Uterus (tissue), 4 donors: Measurements from ENCODE around the gene ZC3H15. TPM values are rescaled to one million over a fixed set of nuclear protein-coding genes. Genes with fewer than 3 reads are reported as not detected.
A peak's percentile ranks its signal among the peaks of the same experiment; 100 is the strongest.

Experiments used
- DNase-seq, 2 donors: peaks; one replicate each; pipeline ENCODE4 v3.0.0-alpha.2; 2019 to 2020
- H3K27ac ChIP-seq, 2 donors: fragments of 200-600 bp; sonication (generic); 1 replicate in 1 of 2; 2 replicates in 1 of 2; pipeline ENCODE4 v1.5.1; 2016 to 2018
- H3K27me3 ChIP-seq, 2 donors: fragments of 200-600 bp; sonication (generic); one replicate each; pipeline ENCODE4 v1.5.1; 2018 to 2019; ENCODE audit warnings: control low read depth in 1 of 2
- H3K36me3 ChIP-seq, 2 donors: fragments of 200-600 bp; sonication (generic); one replicate each; pipeline ENCODE4 v1.5.1; 2019; ENCODE audit warnings: control low read depth in 1 of 2
- H3K4me1 ChIP-seq, 2 donors: fragments of 200-600 bp; sonication (generic); one replicate each; pipeline ENCODE4 v1.5.1; 2018 to 2019; ENCODE audit warnings: control low read depth in 1 of 2
- H3K4me3 ChIP-seq, 2 donors: fragments of 200-600 bp; sonication (generic); 1 replicate in 1 of 2; 2 replicates in 1 of 2; pipeline ENCODE4 v1.5.1; 2018 to 2019; ENCODE audit warnings: mild to moderate bottlenecking in 1 of 2
- H3K9me3 ChIP-seq, 2 donors: fragments of 200-600 bp; sonication (generic); one replicate each; pipeline ENCODE4 v1.5.1; 2019; ENCODE audit warnings: control low read depth in 1 of 2
- POLR2A ChIP-seq, 2 donors: fragments of 450-650 bp; IDR thresholded peaks; one replicate each; pipeline ENCODE4 v1.6.1; 2016; ENCODE audit warnings: antibody characterized with exemption in 2 of 2, mild to moderate bottlenecking in 1 of 2, moderate library complexity in 1 of 2
- intact Hi-C: fragments of 100-400 bp; cut with DNase I; formaldehyde crosslinking; loops from one replicate; pipeline ENCODE4 v1.15.1; 2023; ENCODE audit warnings: low total_unique reads
- total RNA-seq, 4 donors: library from RNA; depleted of rRNA in 3 of 4; stranded (reverse); fragments of >200 nt in 3 of 4; gene quantifications; one replicate each; pipeline versions ENCODE4 v1.1.0 to v1.2.4, GENCODE V29; 2014 to 2023
- TF ChIP-seq, protein P1 (sequence below), 4 experiments: fragments of 200-600 bp in 2 of 4; fragments of 450-650 bp in 2 of 4; sonication (generic) in 2 of 4; IDR thresholded peaks; one replicate each; pipeline ENCODE4 v1.5.1; 2016 to 2019; ENCODE audit warnings: antibody characterized with exemption in 4 of 4, mild to moderate bottlenecking in 2 of 4, moderate library complexity in 1 of 4
- donor health status: DM: yes; HTN: yes; CAD: no.

ZC3H15 gene
- total RNA-seq, 4 donors from 2014 or later: 28.2 to 82.1 (median 49.5) TPM

DNA sequence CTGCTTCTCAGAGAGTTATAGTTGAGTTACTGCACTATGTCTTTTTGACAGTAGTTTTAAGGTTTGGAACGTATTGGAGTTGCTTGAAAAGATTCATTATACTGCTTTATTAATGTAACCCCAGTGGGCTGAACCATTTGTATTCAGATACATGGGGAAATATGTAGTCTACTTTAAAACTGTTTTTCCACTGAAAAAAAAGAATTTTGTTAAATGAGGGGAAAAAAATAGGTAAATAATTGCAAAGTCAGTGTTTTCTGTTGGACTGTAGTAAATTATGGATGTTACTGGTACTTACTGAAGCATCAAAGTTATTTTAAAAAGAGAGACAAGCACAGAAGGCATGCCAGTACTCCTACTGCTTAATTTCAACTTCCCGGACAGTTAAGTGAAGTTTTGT, 36.4 kb downstream of the ZC3H15 start:
- intact Hi-C loops: no loop called here
- no peak overlapping the region for H3K4me3 ChIP-seq
- H3K9me3 ChIP-seq: no peaks in the 10 kb centered on the region
- H3K27me3 ChIP-seq: no peaks in the 10 kb centered on the region
- H3K36me3 ChIP-seq: no peaks in the 10 kb centered on the region
- DNase-seq: no peak
- no peaks in the 10 kb centered on the region for H3K4me1 ChIP-seq
- peak overlapping the region; percentile 37 to 62 for H3K27ac ChIP-seq
- no peak for TF ChIP-seq POLR2A (IDR thresholded peaks at IDR 0.05)
- TF ChIP-seq, protein P1, sequence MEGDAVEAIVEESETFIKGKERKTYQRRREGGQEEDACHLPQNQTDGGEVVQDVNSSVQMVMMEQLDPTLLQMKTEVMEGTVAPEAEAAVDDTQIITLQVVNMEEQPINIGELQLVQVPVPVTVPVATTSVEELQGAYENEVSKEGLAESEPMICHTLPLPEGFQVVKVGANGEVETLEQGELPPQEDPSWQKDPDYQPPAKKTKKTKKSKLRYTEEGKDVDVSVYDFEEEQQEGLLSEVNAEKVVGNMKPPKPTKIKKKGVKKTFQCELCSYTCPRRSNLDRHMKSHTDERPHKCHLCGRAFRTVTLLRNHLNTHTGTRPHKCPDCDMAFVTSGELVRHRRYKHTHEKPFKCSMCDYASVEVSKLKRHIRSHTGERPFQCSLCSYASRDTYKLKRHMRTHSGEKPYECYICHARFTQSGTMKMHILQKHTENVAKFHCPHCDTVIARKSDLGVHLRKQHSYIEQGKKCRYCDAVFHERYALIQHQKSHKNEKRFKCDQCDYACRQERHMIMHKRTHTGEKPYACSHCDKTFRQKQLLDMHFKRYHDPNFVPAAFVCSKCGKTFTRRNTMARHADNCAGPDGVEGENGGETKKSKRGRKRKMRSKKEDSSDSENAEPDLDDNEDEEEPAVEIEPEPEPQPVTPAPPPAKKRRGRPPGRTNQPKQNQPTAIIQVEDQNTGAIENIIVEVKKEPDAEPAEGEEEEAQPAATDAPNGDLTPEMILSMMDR (IDR thresholded peaks at IDR 0.05): no peak

DNA sequence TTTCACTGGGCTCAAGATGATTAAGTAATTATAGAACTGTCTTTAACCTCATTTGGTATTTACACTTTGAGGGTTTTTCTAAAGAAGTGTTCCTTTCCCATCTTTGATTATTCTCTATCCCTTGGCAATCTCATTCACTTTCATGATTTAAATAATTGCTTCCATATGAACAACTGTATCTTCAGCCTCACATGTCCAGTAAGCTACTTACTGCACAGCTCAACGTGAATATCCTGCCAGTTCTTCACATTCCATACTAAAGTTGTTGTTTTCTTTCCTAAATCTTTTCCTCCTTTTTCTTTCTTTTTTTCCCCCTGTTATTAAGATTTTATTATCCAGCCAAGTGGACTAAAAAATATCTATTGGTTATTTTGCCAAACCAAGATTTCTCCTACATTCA, 37.7 kb downstream of the ZC3H15 start:
- Histone ChIP-seq H3K9me3 (no peaks in the 10 kb centered on the region), H3K36me3 (no peaks in the 10 kb centered on the region), H3K27ac (peak overlapping the region in 1 of 2 donors; percentile 8), H3K4me3 (no peak overlapping the region), H3K4me1 (no peaks in the 10 kb centered on the region), H3K27me3 (no peaks in the 10 kb centered on the region)
- no peak for DNase-seq
- intact Hi-C loops: no loop called here
- no peak for TF ChIP-seq POLR2A (IDR thresholded peaks at IDR 0.05)
- TF ChIP-seq, protein P1 (IDR thresholded peaks at IDR 0.05): no peak

DNA sequence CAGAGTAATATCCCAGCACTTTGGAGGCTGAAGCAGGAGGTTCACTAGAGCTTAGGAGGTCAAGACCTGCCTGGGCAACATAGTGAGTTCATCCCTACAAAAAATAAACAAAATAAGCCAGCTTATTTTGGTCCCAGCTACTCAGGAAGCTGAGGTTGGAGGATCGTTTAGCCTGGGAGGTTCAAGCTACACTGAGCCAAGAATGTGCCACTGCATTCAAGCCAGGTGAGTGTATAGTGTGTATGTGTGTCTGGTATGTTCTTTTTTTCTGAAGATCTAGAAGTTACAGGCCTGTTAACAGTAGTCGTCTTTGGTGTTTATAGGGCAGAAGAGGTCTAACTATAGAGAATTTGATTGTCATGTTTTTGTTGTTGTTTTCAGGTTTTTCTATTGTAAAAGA, 40.2 kb downstream of the ZC3H15 start:
- Histone ChIP-seq H3K4me1 (no peaks in the 10 kb centered on the region), H3K27me3 (no peaks in the 10 kb centered on the region), H3K27ac (no peak overlapping the region), H3K9me3 (no peaks in the 10 kb centered on the region), H3K4me3 (no peak overlapping the region), H3K36me3 (no peaks in the 10 kb centered on the region)
- intact Hi-C loops: no loop called here
- TF ChIP-seq, protein P1 (IDR thresholded peaks at IDR 0.05): no peak
- TF ChIP-seq POLR2A (IDR thresholded peaks at IDR 0.05): no peak
- no peak for DNase-seq

DNA sequence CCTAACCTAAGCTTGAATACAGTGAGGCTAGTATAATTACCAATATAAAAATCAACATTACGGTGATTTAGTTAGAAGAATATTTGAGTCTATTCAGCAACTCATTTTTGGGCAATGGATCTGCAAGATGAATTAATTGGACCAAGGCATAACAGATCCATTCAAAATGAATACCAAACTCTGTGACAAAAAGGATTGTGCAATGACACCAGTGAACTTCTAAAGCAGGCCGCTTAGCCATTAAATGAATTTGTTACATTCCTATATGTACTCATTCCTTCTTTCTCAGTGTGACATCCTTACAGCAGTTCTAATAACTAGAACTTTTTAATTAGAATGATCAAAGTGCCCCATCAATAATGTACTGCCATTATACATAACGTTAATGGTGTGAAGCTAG, 44.3 kb downstream of the ZC3H15 start:
- intact Hi-C loops: no loop called here
- no peak for DNase-seq
- no peak overlapping the region for H3K4me3 ChIP-seq
- H3K27me3 ChIP-seq: no peaks in the 10 kb centered on the region
- no peaks in the 10 kb centered on the region for H3K36me3 ChIP-seq
- no peak for TF ChIP-seq POLR2A (IDR thresholded peaks at IDR 0.05)
- TF ChIP-seq, protein P1 (IDR thresholded peaks at IDR 0.05): no peak
- no peak overlapping the region for H3K27ac ChIP-seq
- no peaks in the 10 kb centered on the region for H3K4me1 ChIP-seq
- H3K9me3 ChIP-seq: no peaks in the 10 kb centered on the region

DNA sequence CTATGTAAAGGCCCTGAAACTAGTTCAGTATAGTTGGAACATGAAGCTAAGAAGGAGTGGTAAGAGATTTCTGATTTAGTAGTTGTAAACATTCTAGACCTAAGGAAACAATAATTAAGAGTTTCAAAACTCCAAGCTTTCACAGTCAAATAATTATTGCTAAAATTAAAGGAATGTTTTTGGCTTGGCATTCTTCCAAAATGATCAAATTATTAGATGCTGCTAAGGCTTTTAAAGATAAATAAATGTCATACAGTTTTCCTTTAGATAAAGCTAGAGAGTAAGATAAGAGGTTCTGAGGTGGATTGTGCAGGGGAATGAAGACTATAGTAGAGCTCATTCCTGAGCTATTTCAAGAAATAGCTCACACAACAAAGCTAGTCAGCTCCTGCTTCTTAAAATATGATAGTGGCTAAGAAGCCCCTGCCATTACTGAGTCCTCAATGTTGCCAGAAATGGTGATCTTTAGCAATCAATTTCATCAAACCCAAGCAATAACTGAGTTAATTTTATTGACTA, 45.3 kb downstream of the ZC3H15 start:
- no peaks in the 10 kb centered on the region for H3K4me1 ChIP-seq
- TF ChIP-seq, protein P1 (IDR thresholded peaks at IDR 0.05): no peak
- TF ChIP-seq POLR2A (IDR thresholded peaks at IDR 0.05): no peak
- intact Hi-C loops: no loop called here
- no peak for DNase-seq
- no peaks in the 10 kb centered on the region for H3K36me3 ChIP-seq
- no peak overlapping the region for H3K4me3 ChIP-seq
- no peaks in the 10 kb centered on the region for H3K9me3 ChIP-seq
- H3K27ac ChIP-seq: no peak overlapping the region
- H3K27me3 ChIP-seq: no peaks in the 10 kb centered on the region
